Mammary epithelial cell (primary cell): ENCODE results near the gene DNMBP.

Source experiments
- EZH2 ChIP-seq: IDR thresholded peaks from 2 replicates; pipeline ENCODE4 v1.6.1; 2012; ENCODE audit warnings: low read length, inconsistent platforms, borderline replicate concordance
- TF ChIP-seq, protein P1 (sequence below), 2 donors: IDR thresholded peaks in 1 of 2; conservative IDR thresholded peaks in 1 of 2; 2 replicates each; pipeline ENCODE4 v1.5.1; 2011 to 2012; ENCODE audit warnings: inconsistent platforms in 2 of 2, low read length in 2 of 2, mild to moderate bottlenecking in 2 of 2, control low read depth in 1 of 2, low read depth in 1 of 2; ENCODE audit not compliant: insufficient read depth in 1 of 2; ENCODE audit errors: extremely low read depth in 1 of 2

DNA sequence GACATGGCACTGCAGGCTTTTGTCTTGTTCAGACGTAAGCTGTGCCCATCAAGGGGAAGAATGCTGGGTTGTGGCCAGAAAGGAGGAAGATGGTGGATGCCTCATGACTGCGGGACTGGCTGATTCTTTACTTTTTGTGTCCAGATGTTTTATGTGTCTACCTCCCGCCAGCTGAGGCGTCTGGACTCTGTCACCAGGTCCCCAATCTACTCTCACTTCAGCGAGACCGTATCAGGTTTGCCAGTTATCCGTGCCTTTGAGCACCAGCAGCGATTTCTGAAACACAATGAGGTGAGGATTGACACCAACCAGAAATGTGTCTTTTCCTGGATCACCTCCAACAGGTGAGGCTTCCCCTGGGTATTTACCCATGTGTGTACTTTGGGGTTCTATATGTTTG is 173.8 kb downstream of the DNMBP start:
- TF ChIP-seq, protein P1, sequence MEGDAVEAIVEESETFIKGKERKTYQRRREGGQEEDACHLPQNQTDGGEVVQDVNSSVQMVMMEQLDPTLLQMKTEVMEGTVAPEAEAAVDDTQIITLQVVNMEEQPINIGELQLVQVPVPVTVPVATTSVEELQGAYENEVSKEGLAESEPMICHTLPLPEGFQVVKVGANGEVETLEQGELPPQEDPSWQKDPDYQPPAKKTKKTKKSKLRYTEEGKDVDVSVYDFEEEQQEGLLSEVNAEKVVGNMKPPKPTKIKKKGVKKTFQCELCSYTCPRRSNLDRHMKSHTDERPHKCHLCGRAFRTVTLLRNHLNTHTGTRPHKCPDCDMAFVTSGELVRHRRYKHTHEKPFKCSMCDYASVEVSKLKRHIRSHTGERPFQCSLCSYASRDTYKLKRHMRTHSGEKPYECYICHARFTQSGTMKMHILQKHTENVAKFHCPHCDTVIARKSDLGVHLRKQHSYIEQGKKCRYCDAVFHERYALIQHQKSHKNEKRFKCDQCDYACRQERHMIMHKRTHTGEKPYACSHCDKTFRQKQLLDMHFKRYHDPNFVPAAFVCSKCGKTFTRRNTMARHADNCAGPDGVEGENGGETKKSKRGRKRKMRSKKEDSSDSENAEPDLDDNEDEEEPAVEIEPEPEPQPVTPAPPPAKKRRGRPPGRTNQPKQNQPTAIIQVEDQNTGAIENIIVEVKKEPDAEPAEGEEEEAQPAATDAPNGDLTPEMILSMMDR (conservative IDR thresholded peaks at IDR 0.05 in 1 of 2, IDR thresholded peaks at IDR 0.05 in 1 of 2; ENCODE audit: extremely low read depth in 1 of 2, insufficient read depth in 1 of 2, low read depth in 1 of 2, low read length in 2 of 2) = no peak
- no peak for TF ChIP-seq EZH2
